B cell (primary cell): ENCODE results near the gene DNAI1.
"Not testable (repeated sequence)": the region's sequence is repeated elsewhere in the genome, so short reads cannot be mapped to it uniquely, and the experiment has no call there.

ENCODE experiments used
- CTCF ChIP-seq: fragments of 200-600 bp; IDR thresholded peaks from one replicate; pipeline ENCODE4 v1.8.0; 2022; ENCODE audit warnings: antibody characterized with exemption, mild to moderate bottlenecking
- EZH2 ChIP-seq: IDR thresholded peaks from 2 replicates; pipeline ENCODE4 v1.6.1; 2012; ENCODE audit warnings: borderline replicate concordance, low read depth, mild to moderate bottlenecking, moderate library complexity, low read length; ENCODE audit not compliant: insufficient read depth, poor library complexity, severe bottlenecking

- not testable (repeated sequence) for TF ChIP-seq EZH2, CTCF
These were observed 20.7 kb upstream of the DNAI1 start for GRCh38 chr9:34437926-34438307.
